Activated CD8-positive, alpha-beta T cell treated with anti-CD3 and anti-CD28 coated beads for 36 hours (primary cell): ENCODE measurements around the gene FAM47C. TPM values are rescaled to one million over a fixed set of nuclear protein-coding genes. Genes with fewer than 3 reads are reported as not detected.
"Not testable (repeated sequence)": the region's sequence is repeated elsewhere in the genome, so short reads cannot be mapped to it uniquely, and the experiment has no call there.

Experiments used
- ATAC-seq: fragments of 200-7000 bp; cut with Tn5 transposase; one replicate; pipeline ENCODE4 v1.10.0; 2021; ENCODE audit warnings: mild to moderate bottlenecking, moderate library complexity
- CTCF ChIA-PET: fragments of 350-600 bp; sonication (Branson Sonifier 250); formaldehyde crosslinking; loops from one replicate; lab custom pipeline; 2021; ENCODE audit warnings: antibody characterized with exemption; lab: Charles Lee
- POLR2A ChIA-PET: fragments of 350-600 bp; sonication (Branson Sonifier 250); formaldehyde crosslinking; loops from one replicate; lab custom pipeline; 2021; ENCODE audit warnings: antibody characterized with exemption; lab: Charles Lee
- DNase-seq: peaks from one replicate; pipeline ENCODE4 v3.0.0-alpha.2; 2020
- H3K27ac Mint-ChIP-seq: one replicate; pipeline ENCODE4 v1.8.0; 2021; ENCODE audit warnings: mild to moderate bottlenecking, mixed read lengths
- H3K27me3 Mint-ChIP-seq: one replicate; pipeline ENCODE4 v1.8.0; 2021; ENCODE audit warnings: mixed read lengths
- H3K36me3 Mint-ChIP-seq: one replicate; pipeline ENCODE4 v1.8.0; 2021; ENCODE audit warnings: low read depth, mixed read lengths
- H3K4me1 Mint-ChIP-seq: one replicate; pipeline ENCODE4 v1.8.0; 2021; ENCODE audit warnings: low read depth, mixed read lengths
- H3K4me3 Mint-ChIP-seq: one replicate; pipeline ENCODE4 v1.8.0; 2021; ENCODE audit warnings: mild to moderate bottlenecking, moderate library complexity, mixed read lengths
- H3K9me3 Mint-ChIP-seq: one replicate; pipeline ENCODE4 v1.8.0; 2021; ENCODE audit warnings: mixed read lengths
- CTCF ChIP-seq: fragments of 200-600 bp; IDR thresholded peaks from one replicate; pipeline ENCODE4 v1.8.0; 2022; ENCODE audit warnings: antibody characterized with exemption, mild to moderate bottlenecking
- intact Hi-C: fragments of 100-400 bp; cut with micrococcal nuclease; formaldehyde crosslinking; loops from one replicate; pipeline ENCODE4 v1.10.0; 2022
- total RNA-seq, 2 experiments: library from RNA; stranded (reverse); gene quantifications; one replicate each; pipeline ENCODE4 v1.2.3, GENCODE V29; 2021

The FAM47C gene
- total RNA-seq, 2 experiments from 2014 or later = not detected

- no peak for DNase-seq
- no peaks in the 10 kb centered on the region for H3K4me1 Mint-ChIP-seq
- no peaks in the 10 kb centered on the region for H3K36me3 Mint-ChIP-seq
- intact Hi-C loops = no loop called here
- H3K27ac Mint-ChIP-seq = no peak overlapping the region
- POLR2A ChIA-PET = no interaction called here
- TF ChIP-seq CTCF = no peak
- no peak overlapping the region for H3K4me3 Mint-ChIP-seq
- H3K27me3 Mint-ChIP-seq = no peaks in the 10 kb centered on the region
- ATAC-seq = no peak
- CTCF ChIA-PET = no interaction called here
- H3K9me3 Mint-ChIP-seq = no peaks in the 10 kb centered on the region
Measured at GRCh38 chrX:37000140-37000539, 8.0 kb upstream of the FAM47C start.

GRCh38 chrX:37010496-37010895, 2.3 kb downstream of the FAM47C start:
- intact Hi-C loops = no loop called here
- DNase-seq = no peak
- Mint-ChIP-seq H3K27me3 (no peaks in the 10 kb centered on the region), H3K27ac (no peak overlapping the region), H3K36me3 (no peaks in the 10 kb centered on the region), H3K4me1 (no peaks in the 10 kb centered on the region), H3K4me3 (no peak overlapping the region), H3K9me3 (no peaks in the 10 kb centered on the region)
- ChIA-PET POLR2A (no interaction called here), CTCF (no interaction called here)
- no peak for ATAC-seq
- TF ChIP-seq CTCF = no peak

- POLR2A ChIA-PET, H3K36me3 Mint-ChIP-seq, H3K27ac Mint-ChIP-seq: not testable (repeated sequence)
Measured at GRCh38 chrX:37034260-37034659, 26.1 kb downstream of the FAM47C start.

GRCh38 chrX:37036674-37037220, 28.6 kb downstream of the FAM47C start:
- H3K4me1 Mint-ChIP-seq, DNase-seq, H3K27ac Mint-ChIP-seq, ATAC-seq, H3K27me3 Mint-ChIP-seq, H3K36me3 Mint-ChIP-seq, intact Hi-C loops, POLR2A ChIA-PET, H3K9me3 Mint-ChIP-seq, H3K4me3 Mint-ChIP-seq, CTCF ChIA-PET: not testable (repeated sequence)

More at GRCh38 chrX:37034260-37034659, 26.1 kb downstream of the FAM47C start:
- CTCF ChIA-PET, DNase-seq, H3K4me3 Mint-ChIP-seq, H3K9me3 Mint-ChIP-seq, H3K27me3 Mint-ChIP-seq, intact Hi-C loops, H3K4me1 Mint-ChIP-seq, ATAC-seq: not testable (repeated sequence)

GRCh38 chrX:37038814-37039213, 30.6 kb downstream of the FAM47C start:
- DNase-seq, H3K9me3 Mint-ChIP-seq, H3K4me1 Mint-ChIP-seq, H3K36me3 Mint-ChIP-seq, POLR2A ChIA-PET, H3K27ac Mint-ChIP-seq, intact Hi-C loops, CTCF ChIA-PET, ATAC-seq, H3K4me3 Mint-ChIP-seq, H3K27me3 Mint-ChIP-seq: not testable (repeated sequence)

- DNase-seq, H3K4me1 Mint-ChIP-seq, CTCF ChIA-PET, H3K27ac Mint-ChIP-seq, H3K36me3 Mint-ChIP-seq, intact Hi-C loops, H3K27me3 Mint-ChIP-seq, POLR2A ChIA-PET, ATAC-seq, H3K9me3 Mint-ChIP-seq, H3K4me3 Mint-ChIP-seq: not testable (repeated sequence)
Measured at GRCh38 chrX:37042956-37043885, 35.1 kb downstream of the FAM47C start.

- Mint-ChIP-seq H3K4me1 (no peaks in the 10 kb centered on the region), H3K27ac (no peak overlapping the region), H3K36me3 (no peaks in the 10 kb centered on the region), H3K9me3 (no peaks in the 10 kb centered on the region), H3K4me3 (no peak overlapping the region), H3K27me3 (no peaks in the 10 kb centered on the region)
- CTCF ChIA-PET = no interaction called here
- no peak for ATAC-seq
- POLR2A ChIA-PET = no interaction called here
- intact Hi-C loops = no loop called here
- no peak for TF ChIP-seq CTCF
- DNase-seq = no peak
Measured at GRCh38 chrX:37047776-37048175, 39.6 kb downstream of the FAM47C start.

- CTCF ChIA-PET, intact Hi-C loops, H3K36me3 Mint-ChIP-seq, H3K9me3 Mint-ChIP-seq, H3K27ac Mint-ChIP-seq, H3K4me3 Mint-ChIP-seq, DNase-seq, H3K4me1 Mint-ChIP-seq, ATAC-seq, POLR2A ChIA-PET, H3K27me3 Mint-ChIP-seq: not testable (repeated sequence)
Measured at GRCh38 chrX:37057572-37057971, 49.4 kb downstream of the FAM47C start.
